GM21526 (cell line): ENCODE measurements around the gene RREB1.
"Not testable (repeated sequence)": the region's sequence is repeated elsewhere in the genome, so short reads cannot be mapped to it uniquely, and the experiment has no call there.

ENCODE experiments used
- ATAC-seq: cut with Tn5 transposase; IDR thresholded peaks from one replicate; pipeline ENCODE4 v1.9.1; 2021; ENCODE audit warnings: moderate library complexity; ENCODE audit not compliant: unreplicated experiment, low FRiP score

Gene RREB1

DNA sequence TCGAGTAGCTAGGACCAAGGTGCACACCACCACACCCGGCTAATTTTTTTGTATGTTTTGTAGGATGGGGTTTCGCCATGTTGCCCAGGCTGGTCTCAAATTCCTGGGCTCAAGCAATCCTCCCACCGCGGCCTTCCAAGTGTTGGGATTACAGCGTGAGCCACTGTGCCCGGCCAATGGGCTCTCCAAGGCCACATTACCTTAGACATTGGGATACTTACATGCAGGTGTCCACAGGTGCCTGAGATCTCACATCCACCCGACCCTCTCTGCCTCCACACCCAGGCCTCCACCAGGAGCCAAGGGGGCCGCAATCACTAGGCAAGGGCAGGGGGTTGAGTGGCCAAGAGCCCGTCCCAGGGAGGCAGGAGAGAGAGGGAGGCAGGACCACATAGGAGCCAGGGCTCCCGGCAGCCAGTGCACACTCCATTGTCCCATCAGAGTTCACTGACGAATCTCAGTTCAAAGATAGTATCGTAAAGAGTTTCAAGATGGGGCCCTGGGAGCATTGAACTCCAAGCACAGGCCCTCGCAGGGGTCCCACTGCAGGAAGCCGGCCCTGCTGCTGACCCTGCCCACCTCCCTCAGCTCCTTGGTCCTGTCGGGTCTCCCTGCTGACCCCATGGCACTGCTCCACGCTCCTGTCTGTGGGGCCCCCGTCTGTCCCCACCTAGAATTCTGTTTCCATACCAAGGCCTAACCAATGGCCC is 149.9 kb downstream of the RREB1 start:
- no peak for ATAC-seq

GRCh38 chr6:7258231-7258763 is 150.5 kb downstream of the RREB1 start:
- ATAC-seq, result no peak

- no peak for ATAC-seq
Observed at GRCh38 chr6:7260291-7261031, 152.7 kb downstream of the RREB1 start.

GRCh38 chr6:7261032-7261841 is 153.5 kb downstream of the RREB1 start:
- peak; percentile 43 for ATAC-seq

- no peak for ATAC-seq
Observed at GRCh38 chr6:7261852-7262461, 154.2 kb downstream of the RREB1 start.

DNA sequence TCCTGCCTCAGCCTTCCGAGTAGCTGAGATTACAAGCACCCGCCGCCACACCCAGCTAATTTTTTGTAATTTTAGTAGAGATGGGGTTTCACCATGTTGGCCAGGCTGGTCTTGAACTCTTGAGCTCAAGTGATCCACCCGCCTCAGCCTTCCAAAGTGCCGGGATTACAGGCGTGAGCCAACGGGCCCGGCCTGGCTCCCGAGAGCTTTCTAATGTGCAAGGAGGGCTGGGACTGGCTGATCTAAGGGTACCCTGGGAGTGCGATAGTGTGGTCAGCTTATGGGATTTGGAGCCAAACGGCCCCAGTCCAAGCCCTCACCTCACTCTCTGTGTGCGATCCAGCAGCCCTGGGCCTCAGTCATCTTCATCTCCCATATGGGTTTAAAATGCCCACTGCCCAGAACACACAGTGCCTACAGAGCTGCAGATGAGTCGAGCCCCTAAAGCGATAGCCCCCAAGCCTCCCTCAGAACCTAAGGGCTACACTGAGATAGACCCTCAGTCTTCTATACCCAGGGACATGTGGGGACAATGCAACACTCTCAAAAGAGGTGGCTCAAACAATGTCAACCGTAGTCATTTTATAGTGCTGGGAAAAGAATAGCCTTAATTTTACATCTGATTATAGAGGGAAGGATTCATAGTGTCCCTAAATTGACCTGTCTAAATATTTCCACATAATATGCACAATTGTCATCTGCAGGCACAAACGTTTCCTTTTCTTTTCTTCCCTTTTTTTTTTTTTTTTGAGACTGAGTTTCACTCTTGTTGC is 155.2 kb downstream of the RREB1 start:
- ATAC-seq, result no peak

DNA sequence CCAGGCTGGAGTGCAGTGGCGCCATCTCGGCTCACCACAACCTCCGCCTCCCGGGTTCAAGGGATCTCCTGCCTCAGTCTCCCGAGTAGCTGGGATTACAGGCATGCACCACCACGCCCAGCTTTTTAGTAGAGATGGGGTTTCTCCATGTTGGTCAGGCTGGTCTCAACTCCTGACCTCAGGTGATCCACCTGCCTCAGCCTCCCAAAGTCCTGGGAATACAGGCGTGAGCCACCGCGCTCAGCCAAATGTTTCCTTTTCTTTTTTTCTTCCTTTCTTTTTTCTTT is 155.7 kb downstream of the RREB1 start:
- not testable (repeated sequence) for ATAC-seq

DNA sequence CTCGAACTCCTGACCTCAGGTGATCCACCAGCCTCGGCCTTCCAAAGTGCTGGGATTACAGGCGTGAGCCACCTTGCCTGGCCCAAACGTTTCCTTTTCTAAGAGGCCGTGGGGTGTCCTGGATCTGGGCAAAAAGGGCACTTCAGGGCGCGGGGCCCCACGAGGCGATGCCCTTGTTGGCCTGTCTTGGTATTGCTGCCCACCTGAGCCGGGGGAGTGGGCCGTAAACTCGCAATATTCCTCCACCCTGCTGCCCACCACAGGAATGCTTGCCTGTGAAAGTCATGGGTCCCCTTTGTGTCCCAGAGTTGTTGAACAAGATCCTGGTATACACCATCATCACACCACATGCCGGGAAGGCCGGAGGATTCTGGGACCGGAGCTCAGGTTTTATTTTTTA is 156.3 kb downstream of the RREB1 start:
- ATAC-seq, result no peak

GRCh38 chr6:7264686-7265384 is 157.1 kb downstream of the RREB1 start:
- no peak for ATAC-seq

- not testable (repeated sequence) for ATAC-seq
Observed at GRCh38 chr6:7265385-7265726, 157.6 kb downstream of the RREB1 start.

- ATAC-seq, result no peak
Observed at GRCh38 chr6:7267071-7267465, 159.3 kb downstream of the RREB1 start.

- ATAC-seq, result no peak
Observed at GRCh38 chr6:7267466-7268091, 159.8 kb downstream of the RREB1 start.

DNA sequence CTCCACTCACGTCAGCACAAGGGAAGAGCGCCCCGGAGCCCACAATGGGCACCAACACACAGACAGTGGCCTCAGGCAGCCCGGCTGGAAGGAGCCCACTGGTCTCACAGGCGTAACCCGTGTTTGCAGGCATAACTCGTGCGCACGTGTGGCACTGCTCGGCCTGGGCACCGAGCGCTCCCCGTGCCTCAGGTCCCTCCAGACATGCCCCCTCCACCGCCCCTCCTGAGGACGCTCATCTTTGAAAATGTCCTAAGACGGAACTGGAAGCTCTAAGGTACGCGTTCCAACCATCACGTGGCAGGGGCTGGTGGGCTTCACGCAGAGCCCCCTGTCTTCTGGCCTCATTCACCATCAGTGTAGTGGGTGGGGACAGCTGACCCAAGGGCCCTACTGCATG is 160.6 kb downstream of the RREB1 start:
- no peak for ATAC-seq

DNA sequence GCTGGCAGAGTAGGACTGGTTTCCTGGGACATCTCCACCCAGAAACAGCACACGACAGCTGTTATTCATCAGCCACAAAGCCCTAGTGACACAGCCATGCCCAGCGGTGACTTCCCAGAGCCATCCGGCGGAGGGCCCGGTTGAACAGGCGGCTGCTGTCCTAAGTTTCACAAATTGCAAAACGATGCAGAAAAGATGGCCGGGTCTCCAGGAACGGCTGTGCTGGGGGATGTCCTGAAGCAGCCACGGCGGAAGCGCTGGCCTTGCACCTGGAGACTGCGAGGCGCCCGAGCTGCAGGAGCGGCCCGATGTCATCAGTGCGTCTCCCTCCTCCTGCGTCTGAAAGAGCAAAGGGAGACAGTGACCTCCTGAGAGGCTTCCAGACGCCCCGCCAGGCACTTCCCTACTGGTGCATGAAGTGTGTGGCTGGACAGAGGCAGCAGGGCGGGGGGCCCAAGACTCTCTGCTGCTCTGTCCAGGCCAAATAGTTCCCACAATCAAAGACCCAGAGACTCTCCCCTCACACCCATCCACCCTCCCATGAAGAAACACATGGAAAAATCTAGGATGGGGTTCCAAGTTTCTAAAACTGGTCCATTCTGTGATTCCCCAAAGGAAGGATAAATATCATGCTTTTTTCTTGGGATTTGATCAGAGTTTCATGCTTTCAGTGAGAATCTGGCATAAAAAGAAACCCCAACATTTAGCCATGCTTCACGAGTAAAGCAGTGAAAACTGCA is 161.2 kb downstream of the RREB1 start:
- no peak for ATAC-seq

DNA sequence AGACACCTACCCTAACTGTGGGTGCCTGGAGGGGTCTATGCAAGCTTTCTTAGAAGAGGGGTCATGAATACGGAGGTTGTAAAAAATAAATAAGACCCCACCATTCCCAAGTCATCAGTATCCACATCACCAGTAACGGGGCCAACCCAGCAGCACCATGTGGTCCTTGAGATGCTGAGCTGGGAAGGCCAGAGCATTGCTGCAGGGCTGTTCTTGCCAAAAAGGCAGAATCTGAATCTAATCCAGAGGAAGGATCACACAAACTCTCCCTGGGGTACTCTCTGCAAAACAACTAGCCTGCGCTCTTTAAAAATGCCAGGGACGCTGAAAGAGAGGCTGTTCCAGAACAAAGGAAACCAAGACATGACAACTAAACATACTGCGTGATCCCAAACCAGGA is 162.1 kb downstream of the RREB1 start:
- no peak for ATAC-seq

DNA sequence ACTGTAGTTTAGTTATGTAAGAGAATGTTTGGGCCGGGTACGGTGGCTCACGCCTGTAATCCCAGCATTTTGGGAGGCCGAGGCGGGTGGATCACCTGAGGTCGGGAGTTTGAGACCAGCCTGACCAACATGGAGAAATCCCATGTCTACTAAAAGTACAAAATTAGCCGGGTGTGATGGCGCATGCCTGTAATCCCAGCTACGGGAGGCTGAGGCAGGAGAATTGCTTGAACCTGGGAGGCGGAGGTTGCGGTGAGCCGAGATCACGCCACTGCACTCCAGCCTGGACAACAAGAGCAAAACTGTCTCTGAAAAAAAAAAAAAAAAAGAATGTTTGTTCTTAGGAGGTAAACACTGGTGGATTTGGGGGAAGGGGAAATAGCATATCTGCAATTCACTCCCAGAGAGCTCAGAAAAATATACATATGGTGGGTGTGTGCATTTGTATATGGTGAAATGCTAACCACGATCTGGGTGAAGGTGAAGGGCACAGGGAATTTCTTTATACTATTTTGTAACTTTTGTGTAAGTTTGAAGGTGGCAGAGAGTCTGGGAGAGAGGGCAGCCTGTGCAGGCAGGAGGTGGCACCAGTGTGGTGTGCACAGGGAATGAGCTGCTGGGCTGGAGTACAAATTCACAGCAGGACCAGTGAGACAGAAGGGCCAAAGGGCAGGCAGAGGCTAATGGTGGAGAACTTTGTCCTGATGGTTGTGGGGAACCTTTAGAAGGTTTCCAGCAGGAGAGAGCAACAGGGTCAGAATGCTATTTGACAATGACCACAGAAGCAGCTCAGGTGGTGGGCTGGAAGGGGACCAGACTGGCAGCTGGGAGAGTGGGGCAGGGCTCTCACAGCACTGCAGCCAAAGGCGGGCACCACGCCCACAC is 162.8 kb downstream of the RREB1 start:
- ATAC-seq, result no peak

DNA sequence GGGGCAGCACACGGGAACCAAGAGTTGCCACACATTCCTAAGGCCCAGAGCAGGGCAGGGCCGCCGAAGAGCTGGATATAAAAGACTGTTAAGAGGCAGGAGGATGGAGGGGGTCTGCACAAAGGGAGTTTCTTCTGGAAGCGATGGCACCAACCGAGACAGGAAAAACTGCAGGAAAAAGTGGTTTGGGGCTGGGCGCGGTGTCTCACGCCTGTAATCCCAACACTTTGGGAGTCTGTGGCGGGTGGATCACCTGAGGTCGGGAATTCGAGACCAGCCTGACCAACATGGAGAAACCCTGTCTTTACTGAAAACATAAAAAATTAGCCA is 163.4 kb downstream of the RREB1 start:
- ATAC-seq, result no peak

DNA sequence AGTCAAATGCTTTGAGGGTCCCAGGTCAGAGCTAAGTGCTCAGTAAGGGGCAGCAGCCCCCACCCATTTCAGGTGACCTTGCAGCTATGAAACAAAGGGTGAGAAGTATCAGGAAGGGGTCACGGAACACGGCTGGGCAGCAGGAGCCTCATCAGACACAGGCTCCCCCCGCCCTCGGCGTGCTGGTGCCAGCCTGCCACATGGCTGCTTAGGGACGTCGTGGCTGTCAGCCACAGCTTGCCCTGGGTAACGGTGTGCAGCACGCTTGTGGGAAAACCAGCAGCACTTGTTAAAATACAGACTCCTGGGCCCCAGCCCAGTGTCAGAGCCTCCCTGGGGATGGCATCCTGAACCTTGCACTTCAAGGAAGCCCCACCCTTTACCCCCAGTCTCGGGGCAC is 165.9 kb downstream of the RREB1 start:
- no peak for ATAC-seq
